ENCODE results near the gene KLF15.

Gene KLF15

DNA sequence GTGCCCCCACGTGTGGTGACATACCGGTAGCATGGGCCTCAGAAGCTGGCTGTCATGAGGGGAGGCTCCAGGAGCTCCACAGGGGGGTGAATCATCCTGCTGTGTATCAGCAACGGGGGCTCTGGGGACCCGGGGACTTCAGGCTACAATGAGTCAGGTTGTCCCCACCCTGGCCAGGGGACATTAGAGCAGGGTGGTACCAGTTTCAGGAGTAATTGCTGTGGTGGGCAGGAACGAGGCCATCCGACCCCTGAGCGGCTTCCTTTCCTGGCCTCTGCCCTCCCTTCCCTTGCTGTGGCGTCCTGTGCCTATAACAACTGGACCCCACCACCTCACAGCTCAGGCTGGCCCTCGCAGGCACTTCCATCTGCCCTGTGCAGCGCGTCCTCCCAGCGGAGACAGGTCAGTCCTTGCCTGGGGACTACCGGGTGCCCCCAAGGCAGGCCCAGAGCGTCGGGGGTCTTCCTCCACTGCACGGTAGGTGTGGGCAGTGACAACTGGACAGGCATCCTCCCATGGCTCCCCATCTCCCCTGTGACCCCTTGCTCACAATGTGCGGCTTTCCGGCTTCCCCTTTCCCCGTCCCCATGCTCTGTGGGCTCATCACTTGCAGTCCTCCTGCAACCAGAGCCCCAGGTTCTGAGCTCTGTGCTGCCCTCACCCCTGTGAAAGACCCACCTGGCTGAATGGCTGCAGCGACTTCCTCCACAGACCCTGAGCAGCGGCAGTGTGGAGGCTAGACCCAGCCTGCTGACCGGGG is 57.0 kb downstream of the KLF15 start:
- in situ Hi-C loops (cut with HindIII; ENCODE audit: low pct_ligation_motif_present, low pct_unique_long_range_greater_than_20kb, low sequenced_read_pairs), result no loop called here
- no peak for DNase-seq

DNA sequence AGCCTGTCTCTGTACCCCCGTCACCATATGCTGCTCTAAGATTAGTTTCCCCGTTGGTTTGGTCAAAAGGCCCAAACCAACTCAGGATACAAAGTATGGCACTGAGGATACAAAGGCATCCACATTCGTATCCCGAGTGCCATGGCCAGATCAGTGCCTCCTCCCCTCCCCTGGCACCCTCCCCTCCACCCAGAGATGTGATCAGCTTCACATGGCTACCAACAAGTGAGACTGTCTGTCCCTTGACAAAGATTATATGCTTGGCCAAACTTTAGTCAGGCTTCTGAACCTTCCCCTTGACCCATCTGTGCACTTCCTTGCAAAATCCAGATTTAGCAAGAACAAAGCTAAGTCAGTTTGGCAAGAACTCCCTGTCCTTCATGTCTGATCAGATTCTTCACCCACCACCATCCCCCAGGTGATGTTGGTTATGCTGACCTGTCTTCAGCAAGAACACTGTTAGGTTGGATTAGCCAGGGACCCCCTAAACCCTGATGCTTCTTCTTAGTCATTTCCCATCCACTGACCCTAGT is 61.7 kb downstream of the KLF15 start:
- DNase-seq, result no peak
- in situ Hi-C loops (cut with HindIII; ENCODE audit: low pct_ligation_motif_present, low pct_unique_long_range_greater_than_20kb, low sequenced_read_pairs), result no loop called here

DNA sequence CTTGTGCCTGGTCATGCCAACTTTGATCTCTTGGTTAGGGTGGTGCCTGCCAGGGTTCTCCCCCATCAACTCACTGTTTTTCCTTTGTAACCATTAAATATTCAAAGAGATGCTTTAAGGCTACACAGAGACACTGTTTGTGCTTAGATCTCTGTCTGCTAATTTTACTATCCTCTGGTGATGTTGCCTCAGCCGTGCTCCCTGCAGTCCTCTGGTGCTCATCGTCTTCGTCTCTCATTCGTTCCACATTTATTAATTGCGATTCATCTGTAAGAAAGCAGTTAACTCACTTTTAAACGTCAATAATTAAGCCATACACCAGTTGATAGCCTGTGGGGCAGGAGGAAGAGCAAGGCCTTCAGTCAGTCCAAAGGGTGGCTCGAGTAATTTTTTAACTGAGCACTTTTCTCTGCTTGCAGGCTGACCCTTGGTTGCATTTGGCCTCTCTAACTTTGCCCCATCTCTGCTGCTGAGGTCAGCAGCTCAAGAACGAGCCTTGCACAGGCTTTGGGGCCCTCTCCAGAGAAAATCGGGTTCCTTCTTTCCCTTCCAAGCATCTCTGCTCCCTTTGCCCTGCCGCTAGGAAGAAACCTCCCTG is 62.9 kb downstream of the KLF15 start:
- no peak for DNase-seq
- in situ Hi-C loops (cut with HindIII; ENCODE audit: low pct_ligation_motif_present, low pct_unique_long_range_greater_than_20kb, low sequenced_read_pairs), result no loop called here

DNA sequence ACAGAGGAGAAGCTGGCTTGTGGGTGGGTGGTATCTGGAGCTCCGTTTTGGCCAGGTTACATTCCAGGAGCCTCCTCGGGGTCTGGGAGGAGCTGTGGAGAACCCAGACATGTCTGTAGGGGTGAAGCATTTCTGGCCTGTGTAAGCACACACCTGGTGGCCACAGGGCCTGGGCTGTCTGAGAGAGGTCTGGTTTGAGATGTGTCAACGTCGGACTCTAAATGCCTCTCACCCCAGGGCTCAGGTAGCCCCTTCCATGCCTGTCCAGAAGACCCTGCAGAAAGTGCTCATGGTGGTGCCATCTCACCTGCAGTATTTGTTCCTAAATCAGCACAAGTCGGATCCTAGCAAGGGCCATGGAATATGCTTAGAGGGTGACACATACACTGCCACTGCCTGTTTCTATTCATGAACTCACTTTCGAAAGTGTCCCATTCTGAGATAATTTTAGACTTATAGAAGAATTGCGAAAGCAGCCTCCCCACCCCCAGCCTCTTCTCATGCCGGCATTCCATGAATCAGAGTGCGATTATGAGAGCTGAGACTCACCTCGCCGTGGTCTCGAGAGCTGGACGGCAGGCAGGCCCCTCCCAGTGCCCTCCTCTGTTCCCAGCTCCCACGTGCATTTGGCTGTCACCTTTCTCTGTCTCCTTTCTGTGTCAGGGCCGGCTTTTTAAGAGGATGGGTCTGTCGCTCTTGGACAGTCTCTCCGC is 63.7 kb downstream of the KLF15 start:
- DNase-seq, result no peak
- in situ Hi-C loops (cut with HindIII; ENCODE audit: low pct_ligation_motif_present, low pct_unique_long_range_greater_than_20kb, low sequenced_read_pairs), result no loop called here
